Tongue (tissue), 2 donors: Measurements from ENCODE around the gene BLM. TPM values are rescaled to one million over a fixed set of nuclear protein-coding genes. Genes with fewer than 3 reads are reported as not detected.
A peak's percentile ranks its signal among the peaks of the same experiment; 100 is the strongest.
"Not testable (repeated sequence)": the region's sequence is repeated elsewhere in the genome, so short reads cannot be mapped to it uniquely, and the experiment has no call there.

Experiments
- DNase-seq: peaks from one replicate; pipeline ENCODE4 v3.0.0-alpha.2; 2015
- total RNA-seq: library from RNA; depleted of rRNA; stranded (reverse); fragments of >200 nt; gene quantifications from one replicate; pipeline ENCODE4 v1.2.3, GENCODE V29; 2014

BLM gene
- total RNA-seq, result 7.3 TPM

DNA sequence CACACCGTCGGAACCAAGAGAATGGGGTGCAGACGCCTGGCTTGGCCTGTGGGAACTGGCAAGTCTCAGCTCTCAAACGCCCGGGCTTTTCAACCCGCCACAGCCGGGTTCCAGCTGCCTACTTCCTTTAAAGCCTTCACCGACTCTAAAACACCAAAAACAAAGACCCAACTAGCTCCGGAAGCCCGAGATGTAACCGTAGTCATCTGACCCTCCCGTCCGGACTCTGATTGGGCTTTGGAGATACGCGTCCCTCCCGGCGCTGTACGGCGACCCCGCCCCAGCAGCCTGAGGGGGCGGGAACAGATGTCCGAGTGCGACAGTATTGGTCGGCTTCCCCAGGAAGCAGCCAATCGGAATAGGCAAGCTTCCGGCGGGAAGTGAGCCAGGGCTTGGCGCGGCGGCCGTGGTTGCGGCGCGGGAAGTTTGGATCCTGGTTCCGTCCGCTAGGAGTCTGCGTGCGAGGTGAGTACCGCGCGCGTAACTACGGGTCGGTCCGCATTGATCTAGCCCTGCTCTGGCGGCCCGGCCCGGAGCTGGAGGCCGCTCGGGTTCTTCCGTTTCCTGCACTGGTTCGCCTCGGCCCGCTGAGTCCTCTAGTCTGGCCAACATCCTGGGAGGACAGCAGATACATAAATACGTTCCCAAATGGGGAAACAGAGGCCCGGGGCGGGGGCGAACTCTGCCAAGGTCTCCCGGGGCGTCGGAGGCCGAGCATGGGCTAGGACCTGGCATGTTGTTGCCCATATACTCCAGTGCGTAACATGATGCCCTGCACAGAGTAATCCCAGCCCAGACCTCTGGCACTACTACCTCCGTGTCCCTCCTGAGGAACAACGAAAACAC is at the start of gene BLM:
BLM (plus strand) TSS at position 371 of the 846 bp plus-strand sequence. CDS start 30,047 bp downstream, outside the sequence.
- peak; percentile 98 for DNase-seq

DNA sequence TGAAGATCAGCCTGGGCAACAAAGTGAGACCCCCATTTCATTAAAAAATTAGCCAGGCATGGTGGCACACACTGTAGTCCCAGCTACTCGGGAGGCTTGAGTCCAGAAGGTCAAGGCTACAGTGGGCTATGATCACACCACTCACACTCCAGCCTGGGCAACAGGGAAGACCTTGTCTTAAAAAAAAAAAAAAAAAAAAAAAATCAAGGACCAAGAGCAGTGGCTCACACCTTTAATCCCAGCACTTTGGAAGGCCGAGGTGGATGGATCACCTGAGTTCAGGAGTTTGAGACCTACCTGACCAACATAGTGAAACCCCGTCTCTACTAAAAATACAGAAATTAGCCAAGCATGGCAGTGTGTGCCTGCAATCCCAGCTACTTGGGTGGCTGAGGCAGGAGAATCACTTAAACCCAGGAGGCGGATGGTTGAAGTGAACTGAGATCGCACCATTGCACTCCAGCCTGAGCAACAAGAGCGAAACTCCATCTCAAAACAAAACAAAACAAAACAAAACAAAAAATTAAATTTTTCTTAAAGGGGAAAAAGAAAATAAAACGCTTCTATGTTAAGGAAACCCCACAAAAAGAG is 49.3 kb upstream of the BLM start:
- not testable (repeated sequence) for DNase-seq

DNA sequence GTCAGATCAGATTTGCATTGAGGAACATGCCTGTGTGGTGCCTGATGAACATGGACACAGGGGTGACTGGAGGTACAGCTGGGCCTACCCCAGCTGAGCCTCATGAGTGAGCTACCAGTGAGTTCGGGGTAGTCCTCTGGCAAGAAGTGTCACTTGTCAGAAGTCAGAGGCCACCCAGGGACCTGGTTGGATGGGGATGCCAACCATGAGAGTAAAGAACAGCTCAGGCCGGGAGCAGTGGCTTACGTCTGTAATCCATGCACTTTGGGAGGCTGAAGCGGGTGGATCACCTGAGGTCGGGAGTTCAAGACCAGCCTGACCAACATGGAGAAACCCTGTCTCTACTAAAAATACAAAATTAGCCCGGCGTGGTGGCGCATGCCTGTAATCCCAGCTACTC is 46.5 kb upstream of the BLM start:
- DNase-seq, result not testable (repeated sequence)

DNA sequence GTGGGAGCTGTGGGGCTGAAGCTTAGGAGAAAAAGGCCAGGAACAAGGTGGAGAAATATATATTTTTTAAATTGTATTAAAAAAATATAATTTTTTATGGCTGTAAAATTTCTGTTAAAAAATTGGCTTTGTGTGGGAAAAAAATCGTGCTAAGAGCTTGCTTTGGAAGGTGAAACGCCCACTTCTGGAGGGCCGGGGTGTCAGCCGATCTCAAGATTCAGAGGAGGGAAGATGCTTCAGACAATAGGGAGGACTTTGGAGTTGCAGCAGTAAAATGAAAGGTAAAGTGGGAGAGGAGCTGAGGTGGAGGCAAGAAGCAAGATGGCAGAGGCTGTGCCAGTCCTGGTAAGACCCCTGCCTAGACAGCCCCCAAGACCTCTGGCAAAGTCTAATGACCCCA is 45.9 kb upstream of the BLM start:
- no peak for DNase-seq

DNA sequence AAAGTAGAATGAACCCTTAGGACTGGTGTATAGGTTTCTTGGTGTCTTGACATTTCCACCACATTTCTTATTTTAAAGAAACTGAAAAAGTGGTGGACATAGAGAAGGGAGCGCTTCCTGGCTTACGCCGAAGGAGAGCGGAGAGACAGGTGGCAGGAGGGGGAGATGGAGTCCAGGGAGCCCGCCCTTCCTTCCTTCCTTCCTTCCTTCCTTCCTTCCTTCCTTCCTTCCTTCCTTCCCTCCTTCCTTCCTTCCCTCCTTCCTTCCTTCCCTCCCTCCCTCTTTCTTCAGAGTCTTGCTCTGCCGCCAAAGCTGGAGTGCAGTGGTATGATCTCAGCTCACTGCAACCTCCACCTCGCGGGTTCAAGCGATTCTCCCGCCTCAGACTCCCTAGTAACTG is 43.8 kb upstream of the BLM start:
- DNase-seq, result not testable (repeated sequence)

DNA sequence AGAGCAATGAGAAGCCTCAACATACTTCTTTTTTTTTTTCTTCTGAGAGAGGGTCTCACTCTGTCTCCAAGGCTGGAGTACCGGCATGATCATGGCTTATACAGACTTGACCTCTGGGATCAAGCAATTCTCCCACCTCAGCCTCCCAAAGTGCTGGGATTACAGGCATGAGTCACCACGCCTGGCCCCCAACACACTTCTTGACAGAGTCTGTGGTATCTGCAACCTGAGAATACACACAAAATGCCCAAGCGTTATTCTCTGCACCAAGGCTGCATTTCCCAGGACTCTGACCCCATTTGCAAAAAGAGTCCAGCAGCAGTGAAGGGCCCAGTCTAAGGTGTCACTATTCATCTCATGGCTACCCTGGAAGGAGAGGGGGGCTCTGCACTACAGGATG is 42.7 kb upstream of the BLM start:
- no peak for DNase-seq

- no peak for DNase-seq
Observed at GRCh38 chr15:90675464-90675863, 41.7 kb upstream of the BLM start.

DNA sequence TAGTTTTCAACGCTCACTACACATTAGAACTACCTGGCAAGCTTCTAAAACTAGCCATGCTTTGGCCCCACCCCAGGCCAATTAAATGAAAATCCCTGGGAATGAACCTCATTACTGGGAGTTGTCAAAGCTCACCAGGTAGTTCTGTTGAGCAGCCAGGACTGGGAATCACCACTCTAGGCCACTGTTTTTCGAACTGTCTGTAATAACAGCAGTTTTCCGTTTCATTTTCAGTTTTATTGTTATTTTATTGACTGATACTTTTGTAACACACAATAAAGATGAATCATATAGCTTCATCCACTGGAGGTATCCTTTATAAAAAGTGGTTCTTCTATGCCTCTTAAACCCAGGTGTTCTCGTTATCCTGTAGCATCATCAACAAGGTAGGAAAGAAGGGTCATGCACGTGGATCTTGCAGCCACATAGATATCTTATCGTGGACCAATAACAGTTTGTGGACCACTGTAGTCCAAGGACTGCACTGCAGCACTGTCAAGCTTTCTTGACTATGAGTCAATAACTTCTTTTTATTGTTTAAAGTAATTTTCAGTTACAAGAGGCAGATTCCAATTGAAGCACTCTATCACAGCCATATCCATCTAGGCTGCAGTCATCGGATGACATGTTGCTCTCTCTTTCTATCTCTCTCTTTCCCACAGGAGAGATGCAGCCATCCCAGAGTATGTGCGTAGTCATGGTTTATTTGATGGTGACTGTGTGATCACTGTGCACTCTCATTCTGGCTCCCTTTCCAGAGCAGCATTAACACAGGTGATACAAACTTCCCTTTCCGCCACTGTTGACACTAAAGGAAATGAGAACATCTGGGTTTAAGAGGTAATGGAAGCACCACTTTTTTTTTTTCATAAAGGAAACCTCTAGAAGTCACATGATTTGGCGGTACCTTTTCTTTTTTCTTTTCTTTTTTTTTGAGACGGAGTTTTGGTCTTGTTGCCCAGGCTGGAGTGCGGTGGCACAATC is 39.0 kb upstream of the BLM start:
- no peak for DNase-seq

- no peak for DNase-seq
Observed at GRCh38 chr15:90679959-90680358, 37.2 kb upstream of the BLM start.

- DNase-seq, result peak; percentile 66
Observed at GRCh38 chr15:90680371-90680935, 36.7 kb upstream of the BLM start.

GRCh38 chr15:90681056-90681455 is 36.1 kb upstream of the BLM start:
- DNase-seq, result no peak

DNA sequence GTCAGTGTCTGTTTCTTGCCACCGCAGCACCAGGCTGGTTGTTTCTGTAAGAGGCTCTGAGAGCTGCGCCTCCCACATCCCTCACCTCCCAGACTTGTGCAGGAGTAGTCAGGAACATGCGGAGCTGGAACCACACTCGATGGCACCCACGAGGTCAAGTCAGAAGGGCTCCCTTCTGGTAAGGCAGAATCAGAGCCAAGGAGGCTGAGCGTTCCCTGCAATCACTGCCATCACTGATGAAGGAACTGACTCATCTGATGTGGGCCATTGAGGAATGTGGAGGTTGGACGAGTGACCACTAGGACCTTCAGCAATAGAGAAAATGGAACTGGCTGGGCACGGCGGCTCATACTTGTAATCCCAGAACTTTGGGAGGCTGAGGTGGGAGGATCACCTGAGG is 35.7 kb upstream of the BLM start:
- no peak for DNase-seq

DNA sequence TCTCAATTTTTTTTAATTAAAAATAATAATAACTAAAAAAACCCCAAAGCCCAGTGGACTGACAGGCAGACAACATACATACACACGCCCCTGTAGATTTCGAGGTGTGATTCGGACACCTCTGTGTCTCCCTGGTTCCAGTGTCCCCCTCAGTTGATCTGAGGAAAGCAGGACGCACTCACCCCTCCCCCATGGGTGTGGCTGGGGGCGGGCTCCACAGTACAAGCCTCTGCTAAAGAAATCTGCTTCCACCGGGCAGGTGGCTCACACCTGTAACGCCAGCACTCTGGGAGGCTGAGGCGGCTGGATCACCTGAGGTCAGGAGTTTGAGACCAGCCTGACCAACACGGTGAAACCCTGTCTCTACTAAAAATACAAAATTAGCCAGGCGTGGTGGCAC is 33.8 kb upstream of the BLM start:
- no peak for DNase-seq

DNA sequence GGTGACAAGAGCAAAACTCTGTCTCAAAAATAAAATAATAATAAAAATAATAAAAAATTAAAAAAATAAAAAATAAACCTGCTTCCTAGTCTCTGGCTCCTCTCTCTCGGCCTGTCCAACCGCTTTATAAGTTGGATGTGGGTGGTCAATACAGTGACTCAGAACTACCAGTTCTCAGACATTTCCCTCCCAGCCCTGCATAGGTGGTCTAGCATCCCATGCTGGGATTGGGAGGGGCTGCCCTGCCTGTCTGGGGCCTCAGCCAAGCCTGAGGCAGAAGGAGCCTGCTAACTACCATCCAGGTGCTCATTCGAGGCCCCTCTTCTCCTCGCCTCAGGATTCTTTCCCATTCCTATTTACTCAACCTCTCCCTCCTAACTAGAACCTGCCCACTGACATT is 33.3 kb upstream of the BLM start:
- peak; percentile 34 for DNase-seq

GRCh38 chr15:90684281-90684680 is 32.9 kb upstream of the BLM start:
- DNase-seq, result no peak

- no peak for DNase-seq
Observed at GRCh38 chr15:90685591-90686434, 31.3 kb upstream of the BLM start.

- no peak for DNase-seq
Observed at GRCh38 chr15:90686435-90687218, 30.5 kb upstream of the BLM start.

DNA sequence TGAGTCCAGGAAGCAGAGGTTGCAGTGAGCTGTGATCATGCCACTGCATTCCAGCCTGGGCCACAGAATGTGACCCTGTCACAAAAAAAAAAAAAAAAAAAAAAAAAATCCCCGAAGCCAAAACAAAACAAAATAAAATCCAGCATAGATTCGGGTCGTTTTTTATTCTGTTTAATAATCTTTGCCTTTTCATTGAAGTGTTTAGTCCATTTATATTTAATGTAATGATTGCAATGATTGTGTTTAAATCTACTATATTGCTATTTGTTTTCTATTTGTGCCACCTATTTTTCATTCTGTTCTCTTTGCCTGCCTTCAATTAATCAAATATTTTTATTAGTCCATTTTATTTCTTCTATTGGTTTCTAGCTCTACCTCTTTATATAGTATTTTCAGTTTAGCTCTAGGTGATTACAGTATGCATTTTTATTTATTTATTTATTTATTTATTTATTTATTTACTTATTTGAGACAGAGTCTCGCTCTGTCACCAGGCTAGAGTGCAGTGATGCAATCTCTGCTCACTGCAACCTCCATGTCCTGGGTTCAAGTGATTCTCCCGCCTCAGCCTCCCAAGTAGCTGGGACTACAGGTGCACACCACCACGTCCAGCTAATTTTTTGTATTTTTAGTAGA is 27.7 kb upstream of the BLM start:
- not testable (repeated sequence) for DNase-seq

GRCh38 chr15:90690585-90690984 is 26.6 kb upstream of the BLM start:
- DNase-seq, result no peak

GRCh38 chr15:90691369-90691768 is 25.8 kb upstream of the BLM start:
- DNase-seq, result no peak
